Endothelial cell of umbilical vein (primary cell): ENCODE results near the gene MTG1. TPM values are rescaled to one million over a fixed set of nuclear protein-coding genes. Genes with fewer than 3 reads are reported as not detected.

Source experiments
- BruUV-seq: library from RNA; stranded (reverse); fragments of 400-500 nt; replicated peaks from 2 replicates; lab custom pipeline; 2021; lab: Mats Ljungman, UMichigan
- CTCF ChIA-PET: fragments of 300-600, 350-600 bp; sonication (Branson Sonifier 250); formaldehyde crosslinking; loops from one replicate; lab custom pipeline; 2021; ENCODE audit warnings: antibody characterized with exemption, inconsistent platforms; lab: Charles Lee
- POLR2A ChIA-PET: fragments of 300-600, 350-600 bp; sonication (Branson Sonifier 250); formaldehyde crosslinking; loops from one replicate; lab custom pipeline; 2021; ENCODE audit warnings: antibody characterized with exemption, inconsistent platforms; lab: Charles Lee
- DNase-seq: peaks from one replicate; pipeline ENCODE4 v3.0.0-alpha.2; 2011; ENCODE audit warnings: low read depth, low spot score
- FAIRE-seq: peaks from 2 replicates; lab custom pipeline; 2011; peaks lifted over from hg19 to GRCh38; lab: Jason Lieb, UNC
- H2AFZ ChIP-seq: 2 replicates; pipeline ENCODE4 v1.6.0; 2012; ENCODE audit warnings: low read depth, low read length, control low read depth, inconsistent platforms
- H3K27ac ChIP-seq: 2 replicates; pipeline ENCODE4 v1.5.1; 2011; ENCODE audit warnings: low read depth, mild to moderate bottlenecking, control low read depth, low read length, moderate library complexity; ENCODE audit not compliant: insufficient read depth
- H3K27me3 ChIP-seq, 2 experiments: 2 replicates each; pipeline versions ENCODE4 v1.6.0 to v1.6.1; 2011; ENCODE audit warnings: low read length in 2 of 2, mixed read lengths in 1 of 2; ENCODE audit not compliant: control insufficient read depth in 2 of 2, insufficient read depth in 2 of 2
- H3K36me3 ChIP-seq, 2 experiments: 2 replicates in 1 of 2; 3 replicates in 1 of 2; pipeline ENCODE4 v1.5.1; 2011; ENCODE audit warnings: low read length in 2 of 2, mild to moderate bottlenecking in 1 of 2, moderate library complexity in 1 of 2; ENCODE audit not compliant: control insufficient read depth in 2 of 2, insufficient read depth in 2 of 2; ENCODE audit errors: extremely low read depth in 1 of 2
- H3K4me1 ChIP-seq: 3 replicates; pipeline ENCODE4 v1.5.1; 2011; ENCODE audit warnings: mild to moderate bottlenecking, low read length; ENCODE audit not compliant: control insufficient read depth, insufficient read depth; ENCODE audit errors: extremely low read depth
- H3K4me2 ChIP-seq: 2 replicates; pipeline ENCODE4 v1.6.1; 2011; ENCODE audit warnings: low read length, control low read depth, mixed read lengths; ENCODE audit not compliant: insufficient read depth
- H3K4me3 ChIP-seq, 3 experiments: fragments of 200-600 bp in 1 of 3; sonication (generic), shearing (Covaris generic) in 1 of 3; replicated peaks in 1 of 3; 2 replicates each; pipeline ENCODE4 v1.5.1; 2011 to 2016; ENCODE audit warnings: control low read depth in 3 of 3, low read length in 3 of 3, mild to moderate bottlenecking in 2 of 3, inconsistent platforms in 1 of 3, low read depth in 1 of 3, moderate library complexity in 1 of 3; ENCODE audit not compliant: insufficient read depth in 1 of 3
- H3K79me2 ChIP-seq: 2 replicates; pipeline ENCODE4 v1.6.0; 2012; ENCODE audit warnings: low read length, inconsistent platforms; ENCODE audit not compliant: control insufficient read depth, insufficient read depth
- H3K9ac ChIP-seq: replicated peaks from 2 replicates; pipeline ENCODE3; 2011; ENCODE audit warnings: low read length, control low read depth; ENCODE audit not compliant: insufficient read depth; ENCODE audit errors: extremely low read depth
- H3K9me1 ChIP-seq: replicated peaks from 3 replicates; pipeline ENCODE4 v1.6.0; 2011; ENCODE audit warnings: mild to moderate bottlenecking, low read length; ENCODE audit not compliant: control insufficient read depth, insufficient read depth; ENCODE audit errors: extremely low read depth
- H3K9me3 ChIP-seq: replicated peaks from 2 replicates; pipeline ENCODE4 v1.5.1; 2012; ENCODE audit warnings: low read length, inconsistent platforms; ENCODE audit not compliant: control insufficient read depth, insufficient read depth
- H4K20me1 ChIP-seq: replicated peaks from 2 replicates; pipeline ENCODE3; 2011; ENCODE audit warnings: mild to moderate bottlenecking, low read length; ENCODE audit not compliant: control insufficient read depth, insufficient read depth; ENCODE audit errors: extremely low read depth
- EZH2 ChIP-seq: IDR thresholded peaks from 2 replicates; pipeline ENCODE4 v1.6.1; 2012; ENCODE audit warnings: borderline replicate concordance, low read depth, mild to moderate bottlenecking, moderate library complexity, low read length, inconsistent platforms; ENCODE audit not compliant: severe bottlenecking
- FOS ChIP-seq: IDR thresholded peaks from 2 replicates; pipeline ENCODE4 v1.6.1; 2011; ENCODE audit warnings: mild to moderate bottlenecking, low read length, moderate library complexity, borderline replicate concordance; ENCODE audit not compliant: insufficient read depth
- GATA2 ChIP-seq: IDR thresholded peaks from 2 replicates; pipeline ENCODE4 v1.7.0; 2011; ENCODE audit warnings: low read depth, mild to moderate bottlenecking, moderate library complexity, mixed read lengths, low read length; ENCODE audit not compliant: insufficient read length, insufficient read depth
- JUN ChIP-seq: IDR thresholded peaks from 2 replicates; pipeline ENCODE4 v1.6.1; 2011; ENCODE audit warnings: borderline replicate concordance, low read depth; ENCODE audit not compliant: insufficient read length, insufficient read depth
- POLR2A ChIP-seq: IDR thresholded peaks from 2 replicates; pipeline ENCODE4 v1.6.1; 2012; ENCODE audit warnings: low read depth, mild to moderate bottlenecking, control low read depth, low read length
- dilution Hi-C: fragments of 300-500 bp; cut with MboI; formaldehyde crosslinking; loops from one replicate; pipeline ENCODE4 v1.15.0; 2019; ENCODE audit warnings: low sequenced_read_pairs; ENCODE audit not compliant: extremely low pct_ligation_motif_present
- intact Hi-C: fragments of 100-400 bp; cut with micrococcal nuclease; formaldehyde crosslinking; loops from one replicate; pipeline ENCODE4 v1.10.0; 2022
- polyA plus RNA-seq, 4 experiments: library from polyadenylated mRNA; depleted of rRNA in 3 of 4; stranded (reverse) in 3 of 4; unstranded in 1 of 4; fragments of >200 nt; gene quantifications; 2 replicates each; pipeline versions ENCODE4 v1.2.1 to v1.2.3, GENCODE V29; 2011 to 2012; ENCODE audit warnings: missing spikeins in 1 of 4
- total RNA-seq: library from RNA; stranded (reverse); gene quantifications from 2 replicates; pipeline ENCODE4 v1.2.3, GENCODE V29; 2021
- TF ChIP-seq, protein P1 (sequence below): IDR thresholded peaks from 2 replicates; pipeline ENCODE4 v1.6.1; 2011; ENCODE audit not compliant: insufficient read depth, insufficient read length
- TF ChIP-seq, protein P2 (sequence below), 2 donors: IDR thresholded peaks; 1 replicate in 1 of 2; 2 replicates in 1 of 2; pipeline ENCODE4 v1.5.1; 2011; ENCODE audit warnings: low read length in 2 of 2, mild to moderate bottlenecking in 2 of 2, moderate library complexity in 2 of 2, control low read depth in 1 of 2, inconsistent platforms in 1 of 2, low read depth in 1 of 2; ENCODE audit not compliant: insufficient read depth in 1 of 2; ENCODE audit errors: extremely low read depth in 1 of 2

MTG1 gene
- total and polyA plus RNA-seq, 2 donors (not counting 3 experiments of a cell fraction or from before 2014, with no cell fraction given), result 66.5 to 91.6 TPM

DNA sequence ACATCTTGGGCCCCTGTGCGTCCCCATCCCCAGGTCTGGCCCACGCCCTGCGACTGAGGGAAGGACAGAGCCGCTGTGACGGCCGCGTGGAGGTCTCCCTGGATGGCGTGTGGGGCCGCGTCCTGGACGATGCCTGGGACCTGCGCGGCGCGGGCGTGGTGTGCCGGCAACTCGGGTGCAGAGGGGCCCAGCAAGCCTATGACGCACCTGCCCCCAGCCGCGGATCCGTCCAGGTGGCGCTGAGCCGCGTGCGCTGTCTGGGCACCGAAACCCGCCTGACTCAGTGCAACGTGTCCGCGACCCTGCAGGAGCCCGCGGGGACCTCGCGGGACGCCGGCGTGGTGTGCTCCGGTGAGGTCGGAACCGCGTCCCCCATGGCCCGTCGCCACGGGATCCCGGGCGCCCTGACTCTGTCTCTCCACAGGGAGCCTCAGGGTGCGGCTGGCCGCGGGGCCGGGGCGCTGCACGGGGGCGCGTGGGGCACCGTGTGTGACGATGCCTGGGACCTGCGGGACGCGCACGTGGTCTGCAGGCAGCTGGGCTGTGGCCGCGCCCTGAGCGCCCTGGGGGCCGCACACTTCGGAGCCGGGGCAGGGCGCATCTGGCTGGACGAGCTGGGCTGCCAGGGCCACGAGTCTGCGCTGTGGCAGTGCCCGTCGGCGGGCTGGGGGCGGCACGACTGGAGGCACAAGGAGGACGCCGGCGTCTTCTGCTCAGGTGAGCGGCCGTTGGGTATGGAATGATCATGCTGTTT is 65.7 kb downstream of the MTG1 start:
- Histone ChIP-seq H3K27ac (no peak overlapping the region), H3K79me2 (no peaks in the 10 kb centered on the region), H3K4me3 (no peak overlapping the region), H3K36me3 (no peaks in the 10 kb centered on the region), H3K9me1 (no peaks in the 10 kb centered on the region), H3K27me3 (no peaks in the 10 kb centered on the region), H2AFZ (no peak overlapping the region), H3K4me1 (no peaks in the 10 kb centered on the region), H3K4me2 (no peak overlapping the region), H3K9ac (no peak overlapping the region), H4K20me1 (no peaks in the 10 kb centered on the region), H3K9me3 (no peaks in the 10 kb centered on the region)
- DNase-seq, result no peak
- BruUV-seq, result no TSS peak
- TF ChIP-seq FOS (no peak), JUN (no peak), GATA2 (no peak), POLR2A (no peak), EZH2 (no peak)
- TF ChIP-seq, protein P1, sequence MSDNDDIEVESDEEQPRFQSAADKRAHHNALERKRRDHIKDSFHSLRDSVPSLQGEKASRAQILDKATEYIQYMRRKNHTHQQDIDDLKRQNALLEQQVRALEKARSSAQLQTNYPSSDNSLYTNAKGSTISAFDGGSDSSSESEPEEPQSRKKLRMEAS, result no peak
- TF ChIP-seq, protein P2, sequence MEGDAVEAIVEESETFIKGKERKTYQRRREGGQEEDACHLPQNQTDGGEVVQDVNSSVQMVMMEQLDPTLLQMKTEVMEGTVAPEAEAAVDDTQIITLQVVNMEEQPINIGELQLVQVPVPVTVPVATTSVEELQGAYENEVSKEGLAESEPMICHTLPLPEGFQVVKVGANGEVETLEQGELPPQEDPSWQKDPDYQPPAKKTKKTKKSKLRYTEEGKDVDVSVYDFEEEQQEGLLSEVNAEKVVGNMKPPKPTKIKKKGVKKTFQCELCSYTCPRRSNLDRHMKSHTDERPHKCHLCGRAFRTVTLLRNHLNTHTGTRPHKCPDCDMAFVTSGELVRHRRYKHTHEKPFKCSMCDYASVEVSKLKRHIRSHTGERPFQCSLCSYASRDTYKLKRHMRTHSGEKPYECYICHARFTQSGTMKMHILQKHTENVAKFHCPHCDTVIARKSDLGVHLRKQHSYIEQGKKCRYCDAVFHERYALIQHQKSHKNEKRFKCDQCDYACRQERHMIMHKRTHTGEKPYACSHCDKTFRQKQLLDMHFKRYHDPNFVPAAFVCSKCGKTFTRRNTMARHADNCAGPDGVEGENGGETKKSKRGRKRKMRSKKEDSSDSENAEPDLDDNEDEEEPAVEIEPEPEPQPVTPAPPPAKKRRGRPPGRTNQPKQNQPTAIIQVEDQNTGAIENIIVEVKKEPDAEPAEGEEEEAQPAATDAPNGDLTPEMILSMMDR (IDR thresholded peaks at IDR 0.05; ENCODE audit: extremely low read depth in 1 of 2, insufficient read depth in 1 of 2, low read depth in 1 of 2, low read length in 2 of 2), result no peak
- intact Hi-C loops (no loop called here), dilution Hi-C loops (no loop called here)
- ChIA-PET CTCF (no interaction called here), POLR2A (no interaction called here)
- FAIRE-seq, result no peak
